ENCODE measurements around the gene CAMK2G.

CAMK2G gene

DNA sequence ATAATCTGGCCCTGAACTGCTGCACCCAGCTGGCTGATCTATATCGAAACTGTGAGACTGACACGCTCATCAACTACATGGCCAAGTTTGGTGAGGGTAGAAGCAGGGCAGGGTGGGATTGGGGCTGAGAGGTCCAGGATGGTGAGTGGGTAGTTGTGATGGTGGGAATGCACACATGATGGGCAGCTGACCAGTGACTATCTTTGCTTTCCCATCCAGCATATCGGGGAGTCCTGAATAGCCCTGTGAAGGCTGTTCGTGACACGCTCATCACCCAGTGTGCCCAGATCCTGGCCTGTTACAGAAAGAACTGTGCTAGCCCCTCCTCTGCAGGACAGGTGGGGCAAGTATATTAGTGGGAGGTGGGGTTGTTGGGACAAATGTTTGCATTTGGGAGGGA, 105.0 kb downstream of the CAMK2G start:
- DNase-seq (ENCODE audit: low spot score) = no peak

- DNase-seq (ENCODE audit: low spot score) = no peak
Measured at GRCh38 chr10:73768881-73769280, 105.5 kb downstream of the CAMK2G start.

GRCh38 chr10:73765066-73765465, 109.3 kb downstream of the CAMK2G start:
- DNase-seq (ENCODE audit: low spot score) = no peak

GRCh38 chr10:73763343-73763742, 111.0 kb downstream of the CAMK2G start:
- DNase-seq (ENCODE audit: low spot score) = no peak

DNA sequence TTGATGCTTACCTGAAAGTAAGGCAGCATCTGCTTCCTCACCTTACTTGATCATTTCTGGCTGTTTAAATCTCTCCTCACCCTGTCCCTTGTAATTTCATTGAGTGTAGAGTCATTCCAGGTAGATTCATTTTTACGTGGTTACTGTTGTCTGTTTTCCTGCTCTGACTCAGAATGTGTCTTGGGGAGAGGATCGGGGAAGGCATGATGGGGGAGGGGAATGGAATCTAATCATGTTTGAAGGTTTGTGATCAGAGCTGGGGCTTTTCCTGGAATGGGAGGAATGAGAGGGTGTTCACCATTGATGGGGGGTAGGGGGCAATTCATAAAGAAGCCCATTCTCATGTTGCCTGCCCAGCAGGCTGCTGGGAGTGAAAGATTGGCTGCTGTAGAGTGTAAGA, 111.4 kb downstream of the CAMK2G start:
- DNase-seq (ENCODE audit: low spot score) = no peak
